Suprapubic skin (tissue), 4 donors: ENCODE measurements around the gene PRDM5.

Source experiments
- CTCF ChIP-seq, 2 donors: fragments of 200-600 bp in 1 of 2; fragments of 450-650 bp in 1 of 2; sonication (generic) in 1 of 2; IDR thresholded peaks; one replicate each; pipeline ENCODE4 v1.5.1; 2016 to 2019; ENCODE audit warnings: antibody characterized with exemption in 2 of 2, mild to moderate bottlenecking in 1 of 2, moderate library complexity in 1 of 2
- POLR2A ChIP-seq, 2 donors: fragments of 450-650 bp; IDR thresholded peaks; one replicate each; pipeline ENCODE4 v1.6.1; 2017; ENCODE audit warnings: antibody characterized with exemption in 2 of 2, mild to moderate bottlenecking in 2 of 2, moderate library complexity in 2 of 2
- POLR2AphosphoS5 ChIP-seq, 3 donors: sonication (generic); formaldehyde crosslinking; IDR thresholded peaks; one replicate each; pipeline ENCODE4 v1.6.1; 2017; ENCODE audit warnings: antibody characterized with exemption in 3 of 3

- TF ChIP-seq CTCF (IDR thresholded peaks at IDR 0.05) (no peak), POLR2AphosphoS5 (IDR thresholded peaks at IDR 0.05) (no peak), POLR2A (IDR thresholded peaks at IDR 0.05) (no peak)
These were observed 110.3 kb downstream of the PRDM5 start for GRCh38 chr4:120812216-120812615.
